ENCODE measurements around the gene ARHGAP22.

DNA sequence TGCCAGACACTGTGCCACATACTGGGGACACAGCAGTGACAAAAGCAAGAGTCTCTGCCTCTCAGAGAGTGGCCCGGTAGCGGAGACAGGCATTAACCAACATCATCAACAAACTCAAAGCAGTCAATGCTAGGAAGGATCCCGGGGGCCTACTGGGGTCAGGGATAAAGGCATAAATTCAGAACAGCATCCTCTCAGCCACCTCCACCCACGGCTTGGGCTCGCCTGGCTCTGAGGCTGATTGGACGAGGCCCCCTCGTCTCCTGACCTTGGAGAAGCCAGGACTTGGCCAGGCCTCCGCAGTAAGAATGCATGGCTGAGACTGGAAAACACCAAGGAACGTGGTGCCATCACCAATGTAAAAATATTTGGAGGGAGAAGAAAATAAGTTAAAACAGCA is 102.1 kb downstream of the ARHGAP22 start:
- TF ChIP-seq TAF1 (IDR thresholded peaks at IDR 0.05; ENCODE audit: borderline replicate concordance, insufficient read depth, low read length) (no peak), SIN3A (IDR thresholded peaks at IDR 0.05; ENCODE audit: borderline replicate concordance, insufficient read depth, low read length) (no peak), POLR2AphosphoS5 (IDR thresholded peaks at IDR 0.05; ENCODE audit: low read depth, low read length) (no peak), FOXP2 (optimal IDR thresholded peaks at IDR 0.05; ENCODE audit: borderline replicate concordance, extremely low read depth, extremely low read length, insufficient read depth) (no peak)
- TF ChIP-seq, protein P1, sequence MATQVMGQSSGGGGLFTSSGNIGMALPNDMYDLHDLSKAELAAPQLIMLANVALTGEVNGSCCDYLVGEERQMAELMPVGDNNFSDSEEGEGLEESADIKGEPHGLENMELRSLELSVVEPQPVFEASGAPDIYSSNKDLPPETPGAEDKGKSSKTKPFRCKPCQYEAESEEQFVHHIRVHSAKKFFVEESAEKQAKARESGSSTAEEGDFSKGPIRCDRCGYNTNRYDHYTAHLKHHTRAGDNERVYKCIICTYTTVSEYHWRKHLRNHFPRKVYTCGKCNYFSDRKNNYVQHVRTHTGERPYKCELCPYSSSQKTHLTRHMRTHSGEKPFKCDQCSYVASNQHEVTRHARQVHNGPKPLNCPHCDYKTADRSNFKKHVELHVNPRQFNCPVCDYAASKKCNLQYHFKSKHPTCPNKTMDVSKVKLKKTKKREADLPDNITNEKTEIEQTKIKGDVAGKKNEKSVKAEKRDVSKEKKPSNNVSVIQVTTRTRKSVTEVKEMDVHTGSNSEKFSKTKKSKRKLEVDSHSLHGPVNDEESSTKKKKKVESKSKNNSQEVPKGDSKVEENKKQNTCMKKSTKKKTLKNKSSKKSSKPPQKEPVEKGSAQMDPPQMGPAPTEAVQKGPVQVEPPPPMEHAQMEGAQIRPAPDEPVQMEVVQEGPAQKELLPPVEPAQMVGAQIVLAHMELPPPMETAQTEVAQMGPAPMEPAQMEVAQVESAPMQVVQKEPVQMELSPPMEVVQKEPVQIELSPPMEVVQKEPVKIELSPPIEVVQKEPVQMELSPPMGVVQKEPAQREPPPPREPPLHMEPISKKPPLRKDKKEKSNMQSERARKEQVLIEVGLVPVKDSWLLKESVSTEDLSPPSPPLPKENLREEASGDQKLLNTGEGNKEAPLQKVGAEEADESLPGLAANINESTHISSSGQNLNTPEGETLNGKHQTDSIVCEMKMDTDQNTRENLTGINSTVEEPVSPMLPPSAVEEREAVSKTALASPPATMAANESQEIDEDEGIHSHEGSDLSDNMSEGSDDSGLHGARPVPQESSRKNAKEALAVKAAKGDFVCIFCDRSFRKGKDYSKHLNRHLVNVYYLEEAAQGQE (IDR thresholded peaks at IDR 0.05; ENCODE audit: insufficient read depth in 1 of 2, low read depth in 2 of 2, low read length in 2 of 2) = no peak

Measured in PFSK-1 (cell line).